HepG2 (cell line): ENCODE data around the gene IFNG. TPM values are rescaled to one million over a fixed set of nuclear protein-coding genes. Genes with fewer than 3 reads are reported as not detected.

Experiments used
- ATAC-seq: fragments of 200-7000 bp; cut with Tn5 transposase; 3 replicates; pipeline ENCODE4 v1.9.1; 2020; ENCODE audit warnings: mild to moderate bottlenecking, moderate library complexity
- BruUV-seq: library from RNA; stranded (reverse); fragments of 400-500 nt; replicated peaks from 2 replicates; lab custom pipeline; 2021; lab: Mats Ljungman, UMichigan
- CTCF ChIA-PET: fragments of 300-600 bp; formaldehyde crosslinking; extraction: SDS; loops from one replicate; lab custom pipeline; 2021; ENCODE audit warnings: low total read pairs, inconsistent platforms, low intra/inter-chr PET ratio; lab: Yijun Ruan, JAX
- POLR2A ChIA-PET: fragments of 350-600 bp; sonication (Branson Sonifier 250); formaldehyde crosslinking; loops from one replicate; lab custom pipeline; 2020; ENCODE audit warnings: antibody characterized with exemption, inconsistent platforms; lab: Yijun Ruan, JAX
- DNase-seq: peaks from one replicate; pipeline ENCODE4 v3.0.0-alpha.2; 2015; ENCODE audit warnings: low spot score
- FAIRE-seq: peaks from 3 replicates; lab custom pipeline; 2011; peaks lifted over from hg19 to GRCh38; lab: Jason Lieb, UNC
- H2AFZ ChIP-seq: one replicate; pipeline ENCODE4 v1.6.1; 2011; ENCODE audit warnings: low read length, inconsistent platforms
- H3K27ac ChIP-seq: fragments of 300-600 bp; 3 replicates; pipeline ENCODE4 v1.8.0; 2011; ENCODE audit warnings: mixed run types, mild to moderate bottlenecking, mixed read lengths, low read length, inconsistent platforms; ENCODE audit not compliant: insufficient read depth; ENCODE audit errors: extremely low read length
- H3K27me3 ChIP-seq, 2 experiments: fragments of 200-600 bp in 1 of 2; 2 replicates in 1 of 2; 3 replicates in 1 of 2; pipeline versions ENCODE4 v1.6.0 to v1.8.0; 2011; ENCODE audit warnings: low read length in 2 of 2, mild to moderate bottlenecking in 2 of 2, moderate library complexity in 2 of 2, inconsistent platforms in 1 of 2; ENCODE audit not compliant: insufficient read depth in 2 of 2, control insufficient read depth in 1 of 2
- H3K36me3 ChIP-seq, 2 experiments: fragments of 200-600 bp in 1 of 2; replicated peaks in 1 of 2; 2 replicates in 1 of 2; 3 replicates in 1 of 2; pipeline versions ENCODE4 v1.5.1 to v1.8.0; 2011; ENCODE audit warnings: low read length in 2 of 2, inconsistent platforms in 1 of 2; ENCODE audit not compliant: insufficient read depth in 2 of 2, control insufficient read depth in 1 of 2
- H3K4me1 ChIP-seq: 2 replicates; pipeline ENCODE4 v1.5.1; 2012; ENCODE audit warnings: low read length, inconsistent platforms; ENCODE audit not compliant: insufficient read depth
- H3K4me2 ChIP-seq: 2 replicates; pipeline ENCODE4 v1.6.0; 2011; ENCODE audit warnings: low read depth, low read length, inconsistent platforms
- H3K4me3 ChIP-seq, 3 experiments: fragments of 200-600 bp in 1 of 3; sonication (generic), shearing (Covaris generic) in 1 of 3; replicated peaks in 1 of 3; 2 replicates each; pipeline ENCODE4 v1.5.1; 2011 to 2016; ENCODE audit warnings: low read length in 3 of 3, inconsistent platforms in 2 of 3, low read depth in 2 of 3, mild to moderate bottlenecking in 2 of 3, control low read depth in 1 of 3, mixed read lengths in 1 of 3; ENCODE audit not compliant: insufficient read depth in 1 of 3
- H3K79me2 ChIP-seq: one replicate; pipeline ENCODE4 v1.6.1; 2011; ENCODE audit warnings: low read length, inconsistent platforms; ENCODE audit not compliant: insufficient read depth
- H3K9ac ChIP-seq: 2 replicates; pipeline ENCODE4 v1.6.0; 2011; ENCODE audit warnings: mild to moderate bottlenecking, low read depth, low read length, inconsistent platforms; ENCODE audit not compliant: insufficient read depth
- H3K9me3 ChIP-seq: 2 replicates; pipeline ENCODE4 v1.5.1; 2012; ENCODE audit warnings: mild to moderate bottlenecking, low read length
- H4K20me1 ChIP-seq: 2 replicates; pipeline ENCODE4 v1.6.0; 2011; ENCODE audit warnings: inconsistent platforms, mild to moderate bottlenecking, low read length, moderate library complexity; ENCODE audit not compliant: insufficient read depth
- DPF2 ChIP-seq: sonication (generic); formaldehyde crosslinking; IDR thresholded peaks from 2 replicates; pipeline ENCODE4 v1.4.0; 2020; ENCODE audit warnings: mild to moderate bottlenecking, low read depth, missing genetic modification reagents, borderline replicate concordance
- HES4 ChIP-seq: sonication (generic); formaldehyde crosslinking; IDR thresholded peaks from 2 replicates; pipeline ENCODE4 v1.9.0; 2021; ENCODE audit warnings: mild to moderate bottlenecking, missing genetic modification reagents, borderline replicate concordance
- KLF9 ChIP-seq: IDR thresholded peaks from 2 replicates; pipeline ENCODE4 v1.6.1; 2016; ENCODE audit warnings: low read depth
- NFATC3 ChIP-seq: sonication (generic); formaldehyde crosslinking; IDR thresholded peaks from 2 replicates; pipeline ENCODE4 v1.5.1; 2020; ENCODE audit warnings: mild to moderate bottlenecking, missing genetic modification reagents
- PAX8 ChIP-seq: sonication (generic); formaldehyde crosslinking; IDR thresholded peaks from 2 replicates; pipeline ENCODE4 v1.8.0; 2022; ENCODE audit warnings: mild to moderate bottlenecking, missing genetic modification reagents, borderline replicate concordance
- RAD51 ChIP-seq: fragments of 450-650 bp; IDR thresholded peaks from 2 replicates; pipeline ENCODE4 v1.6.1; 2016; ENCODE audit warnings: borderline replicate concordance
- SMAD3 ChIP-seq: sonication (generic); formaldehyde crosslinking; IDR thresholded peaks from 2 replicates; pipeline ENCODE4 v1.4.0; 2020; ENCODE audit warnings: missing genetic modification reagents
- SYNCRIP ChIP-seq: fragments of 200-400 bp; formaldehyde crosslinking; IDR thresholded peaks from 2 replicates; pipeline ENCODE4 v1.6.1; 2018; ENCODE audit warnings: mild to moderate bottlenecking, low read depth, low read length; ENCODE audit not compliant: insufficient read depth
- TBL1XR1 ChIP-seq: fragments of 150-350 bp; IDR thresholded peaks from 2 replicates; pipeline ENCODE4 v1.6.1; 2014; ENCODE audit warnings: borderline replicate concordance, low read length; ENCODE audit not compliant: partially characterized antibody
- TCF12 ChIP-seq, 2 experiments: fragments of 450-650 bp in 1 of 2; sonication (generic) in 1 of 2; formaldehyde crosslinking in 1 of 2; IDR thresholded peaks; 2 replicates each; pipeline versions ENCODE4 v1.6.1 to v1.8.0; 2017 to 2022; ENCODE audit warnings: antibody characterized with exemption in 1 of 2, mild to moderate bottlenecking in 1 of 2, missing genetic modification reagents in 1 of 2, moderate library complexity in 1 of 2
- XRCC5 ChIP-seq: fragments of 200-400 bp; formaldehyde crosslinking; optimal IDR thresholded peaks from 2 replicates; pipeline ENCODE3; 2017; ENCODE audit warnings: mild to moderate bottlenecking, low read length
- ZBTB25 ChIP-seq: IDR thresholded peaks from 2 replicates; pipeline ENCODE4 v1.6.1; 2018; ENCODE audit warnings: missing genetic modification reagents
- ZNF18 ChIP-seq: sonication (generic); formaldehyde crosslinking; IDR thresholded peaks from 2 replicates; pipeline ENCODE4 v1.8.0; 2022; ENCODE audit warnings: mild to moderate bottlenecking, missing genetic modification reagents; ENCODE audit not compliant: insufficient replicate concordance
- ZNF253 ChIP-seq: sonication (generic); formaldehyde crosslinking; IDR thresholded peaks from 2 replicates; pipeline ENCODE4 v1.8.0; 2022; ENCODE audit warnings: mild to moderate bottlenecking, missing genetic modification reagents, borderline replicate concordance
- ZNF577 ChIP-seq: sonication (generic); formaldehyde crosslinking; IDR thresholded peaks from 2 replicates; pipeline ENCODE4 v1.4.0; 2020; ENCODE audit warnings: mild to moderate bottlenecking, low read depth, missing genetic modification reagents, borderline replicate concordance
- ZNF687 ChIP-seq: sonication (generic); formaldehyde crosslinking; IDR thresholded peaks from 2 replicates; pipeline ENCODE4 v1.5.1; 2020; ENCODE audit warnings: mild to moderate bottlenecking, missing genetic modification reagents, moderate library complexity
- ZNF740 ChIP-seq: sonication (generic); formaldehyde crosslinking; IDR thresholded peaks from 2 replicates; pipeline ENCODE4 v1.4.0; 2020; ENCODE audit warnings: missing genetic modification reagents
- ZNF746 ChIP-seq: sonication (generic); formaldehyde crosslinking; IDR thresholded peaks from 2 replicates; pipeline ENCODE4 v1.8.0; 2022; ENCODE audit warnings: mild to moderate bottlenecking, missing genetic modification reagents
- ZNF790 ChIP-seq: sonication (generic); formaldehyde crosslinking; IDR thresholded peaks from 2 replicates; pipeline ENCODE4 v1.8.0; 2022; ENCODE audit warnings: missing genetic modification reagents, mild to moderate bottlenecking, borderline replicate concordance
- WGBS: methylation state at CpG from one replicate; pipeline ENCODE4 v1.1.6; 2017; ENCODE audit warnings: low lambda C conversion rate; 5-methylcytosine and 5-hydroxymethylcytosine counted together
- in situ Hi-C: cut with HindIII; loops from 2 replicates; pipeline ENCODE4 v1.10.0; 2017; ENCODE audit warnings: low pct_unique_long_range_greater_than_20kb; ENCODE audit not compliant: extremely low pct_ligation_motif_present
- intact Hi-C: fragments of 100-400 bp; cut with micrococcal nuclease; formaldehyde crosslinking; loops from one replicate; pipeline ENCODE4 v1.10.0; 2022; ENCODE audit not compliant: unreplicated experiment
- polyA plus RNA-seq, 8 experiments: library from polyadenylated mRNA; depleted of rRNA in 3 of 8; stranded (reverse) in 7 of 8; unstranded in 1 of 8; fragments of >200 nt; fragmentation: Illumina TruSeq in 4 of 8; extraction: Trizol in 4 of 8; gene quantifications; 2 replicates each; pipeline versions ENCODE4 v1.2.1 to v1.2.3, GENCODE V29; 2011 to 2016; ENCODE audit warnings: low read depth in 4 of 8, missing spikeins in 1 of 8, mixed read lengths in 1 of 8; ENCODE audit not compliant: insufficient read depth in 1 of 8
- total RNA-seq, 5 experiments: library from RNA; depleted of rRNA; stranded (reverse); fragments of >200 nt; fragmentation: Illumina TruSeq; extraction: Trizol; gene quantifications; 2 replicates each; pipeline ENCODE4 v1.2.3, GENCODE V29; 2016; ENCODE audit warnings: low read depth in 1 of 5

IFNG gene
- total and polyA plus RNA-seq, 2 of the 13 experiments (the other 11 are each of a cell fraction or from before 2014, with no cell fraction given), result not detected

- 39% methylated on average over 2 of the region's 2 CpGs for WGBS
- Histone ChIP-seq H3K27ac (no peak overlapping the region), H2AFZ (no peak overlapping the region), H3K79me2 (no peaks in the 10 kb centered on the region), H3K4me2 (no peak overlapping the region), H3K4me1 (no peaks in the 10 kb centered on the region), H3K9me3 (no peaks in the 10 kb centered on the region), H3K36me3 (no peaks in the 10 kb centered on the region), H3K27me3 (no peaks in the 10 kb centered on the region; a peak in 1 of 5 replicates), H3K4me3 (no peak overlapping the region), H3K9ac (no peak overlapping the region), H4K20me1 (no peaks in the 10 kb centered on the region)
- FAIRE-seq (no peak), ATAC-seq (no peak), DNase-seq (no peak)
- ChIA-PET POLR2A (no interaction called here), CTCF (no interaction called here)
- intact Hi-C loops (no loop called here), in situ Hi-C loops (no loop called here)
- no TSS peak for BruUV-seq
- TF ChIP-seq NFATC3 (no peak), ZNF740 (CRISPR knock-in tag) (no peak), ZBTB25 (CRISPR knock-in tag) (no peak), RAD51 (no peak), TBL1XR1 (no peak), PAX8 (CRISPR knock-in tag) (no peak), SMAD3 (no peak), XRCC5 (no peak), ZNF687 (no peak), HES4 (CRISPR knock-in tag) (no peak), ZNF18 (CRISPR knock-in tag) (no peak), ZNF577 (CRISPR knock-in tag) (no peak), ZNF253 (CRISPR knock-in tag) (no peak), KLF9 (no peak), DPF2 (CRISPR knock-in tag) (no peak), ZNF746 (CRISPR knock-in tag) (no peak), SYNCRIP (no peak), TCF12 (IDR thresholded peaks at IDR 0.05) (no peak), TCF12 (CRISPR knock-in tag; IDR thresholded peaks at IDR 0.05) (no peak), ZNF790 (CRISPR knock-in tag) (no peak)
Measured at GRCh38 chr12:68162374-68162773, 2.8 kb upstream of the IFNG start.
